GM19452 (cell line): ENCODE data around the gene RFC2.
"Not testable (repeated sequence)": the region's sequence is repeated elsewhere in the genome, so short reads cannot be mapped to it uniquely, and the experiment has no call there.

ENCODE experiments used
- ATAC-seq: cut with Tn5 transposase; IDR thresholded peaks from one replicate; pipeline ENCODE4 v1.9.1; 2021; ENCODE audit not compliant: unreplicated experiment

RFC2 gene

GRCh38 chr7:74252893-74253292 is 1.3 kb downstream of the RFC2 start:
- no peak for ATAC-seq

- ATAC-seq, result not testable (repeated sequence)
Measured at GRCh38 chr7:74249058-74249457, 5.1 kb downstream of the RFC2 start.

GRCh38 chr7:74248156-74248555 is 6.0 kb downstream of the RFC2 start:
- ATAC-seq, result no peak

GRCh38 chr7:74246497-74246896 is 7.7 kb downstream of the RFC2 start:
- no peak for ATAC-seq

GRCh38 chr7:74242122-74242443 is 12.1 kb downstream of the RFC2 start:
- ATAC-seq, result no peak

- no peak for ATAC-seq
Measured at GRCh38 chr7:74240482-74240881, 13.7 kb downstream of the RFC2 start.

- no peak for ATAC-seq
Measured at GRCh38 chr7:74236284-74236683, 17.9 kb downstream of the RFC2 start.

- no peak for ATAC-seq
Measured at GRCh38 chr7:74235518-74236268, 18.5 kb downstream of the RFC2 start.

- no peak for ATAC-seq
Measured at GRCh38 chr7:74233655-74234285, 20.4 kb downstream of the RFC2 start.

GRCh38 chr7:74231232-74231590 is 23.0 kb downstream of the RFC2 start:
- ATAC-seq, result peak; percentile 76

GRCh38 chr7:74230446-74231231 is 23.6 kb downstream of the RFC2 start:
- ATAC-seq, result peak; percentile 44

GRCh38 chr7:74228951-74229900 is 25.0 kb downstream of the RFC2 start:
- ATAC-seq, result no peak

- no peak for ATAC-seq
Measured at GRCh38 chr7:74226633-74227032, 27.6 kb downstream of the RFC2 start.

GRCh38 chr7:74225400-74225799 is 28.8 kb downstream of the RFC2 start:
- no peak for ATAC-seq

- not testable (repeated sequence) for ATAC-seq
Measured at GRCh38 chr7:74224907-74225306, 29.3 kb downstream of the RFC2 start.

- no peak for ATAC-seq
Measured at GRCh38 chr7:74224511-74224832, 29.7 kb downstream of the RFC2 start.

GRCh38 chr7:74223711-74224510 is 30.3 kb downstream of the RFC2 start:
- no peak for ATAC-seq

GRCh38 chr7:74222851-74223710 is 31.1 kb downstream of the RFC2 start:
- ATAC-seq, result no peak

GRCh38 chr7:74221713-74222112 is 32.5 kb downstream of the RFC2 start:
- no peak for ATAC-seq
